Endothelial cell of coronary artery (primary cell): ENCODE results near the gene DCST1. TPM values are rescaled to one million over a fixed set of nuclear protein-coding genes. Genes with fewer than 3 reads are reported as not detected.

ENCODE experiments used
- total RNA-seq: library from RNA; depleted of rRNA; stranded (reverse); fragments of >200 nt; gene quantifications from 2 replicates; pipeline ENCODE4 v1.2.3, GENCODE V29; 2014

Gene DCST1, protein sequence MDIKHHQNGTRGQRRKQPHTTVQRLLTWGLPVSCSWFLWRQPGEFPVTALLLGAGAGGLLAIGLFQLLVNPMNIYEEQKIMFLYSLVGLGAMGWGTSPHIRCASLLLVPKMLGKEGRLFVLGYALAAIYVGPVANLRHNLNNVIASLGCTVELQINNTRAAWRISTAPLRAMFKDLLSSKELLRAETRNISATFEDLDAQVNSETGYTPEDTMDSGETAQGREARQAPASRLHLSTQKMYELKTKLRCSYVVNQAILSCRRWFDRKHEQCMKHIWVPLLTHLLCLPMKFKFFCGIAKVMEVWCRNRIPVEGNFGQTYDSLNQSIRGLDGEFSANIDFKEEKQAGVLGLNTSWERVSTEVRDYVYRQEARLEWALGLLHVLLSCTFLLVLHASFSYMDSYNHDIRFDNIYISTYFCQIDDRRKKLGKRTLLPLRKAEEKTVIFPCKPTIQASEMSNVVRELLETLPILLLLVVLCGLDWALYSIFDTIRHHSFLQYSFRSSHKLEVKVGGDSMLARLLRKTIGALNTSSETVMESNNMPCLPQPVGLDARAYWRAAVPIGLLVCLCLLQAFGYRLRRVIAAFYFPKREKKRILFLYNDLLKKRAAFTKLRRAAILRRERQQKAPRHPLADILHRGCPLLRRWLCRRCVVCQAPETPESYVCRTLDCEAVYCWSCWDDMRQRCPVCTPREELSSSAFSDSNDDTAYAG
- total RNA-seq: not detected in 2 replicates

DNA sequence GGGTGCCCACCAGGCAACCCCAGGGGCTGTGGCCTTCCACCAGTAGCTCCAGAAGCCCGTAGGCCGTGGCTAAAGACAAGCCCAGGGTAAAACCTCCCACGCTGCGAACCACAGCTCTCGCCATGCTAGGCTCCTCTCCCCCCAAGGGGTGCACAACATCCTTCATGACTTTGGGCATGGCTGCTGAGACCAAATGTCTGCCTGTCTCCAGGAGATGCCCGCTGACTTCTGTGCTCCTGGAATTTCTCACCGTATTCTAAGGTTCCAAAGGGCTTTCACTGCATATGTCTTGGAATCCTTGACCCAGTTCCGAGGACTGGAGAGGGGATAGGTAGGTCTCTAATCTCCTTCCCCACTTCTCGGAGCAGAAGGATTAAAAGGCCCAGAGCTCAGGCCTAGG lies at the start of gene DCST1, which contains the start of gene DCST2:
Gene DCST1, plus strand, starts transcription at position 301 of the 400 bp plus-strand sequence. CDS start 213 bp downstream, outside the sequence.
Gene DCST2, minus strand, starts transcription at position 258 of the 400 bp plus-strand sequence. Its CDS starts 80 bp downstream, at position 178.

DNA sequence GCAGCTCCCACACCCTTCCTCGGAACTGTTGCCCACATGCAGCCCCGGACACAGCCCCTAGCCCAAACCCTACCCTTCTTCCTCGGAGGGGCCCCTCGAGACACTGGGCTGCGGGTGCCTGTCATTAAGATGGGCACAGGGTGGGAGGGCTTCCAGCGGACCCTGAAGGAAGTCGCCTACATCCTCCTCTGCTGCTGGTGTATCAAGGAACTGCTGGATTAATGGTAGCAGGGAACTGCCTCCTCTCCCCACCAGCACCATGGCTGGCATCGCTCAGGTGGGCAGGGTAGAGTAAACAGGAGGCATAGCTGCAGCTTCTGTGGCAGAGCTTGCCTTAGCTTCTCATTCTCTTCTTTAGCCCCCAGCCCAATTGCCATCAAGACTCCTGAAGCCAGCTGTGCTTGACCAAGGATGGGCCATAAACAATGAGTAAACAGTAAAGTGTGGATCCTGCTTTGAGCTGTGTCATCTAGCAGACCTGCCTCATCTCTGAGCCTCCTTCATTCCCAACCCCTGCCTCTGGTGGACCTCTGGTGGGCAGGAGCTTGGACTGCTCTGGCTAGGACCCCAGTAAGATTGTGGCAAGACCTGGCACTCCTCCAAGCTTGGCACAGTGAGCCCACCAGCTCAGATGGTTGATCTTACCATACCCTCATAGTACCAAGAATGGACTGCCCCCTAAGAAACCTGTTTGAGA lies 39.9 kb upstream of the DCST1 start, which contains the start of gene LENEP:
Gene LENEP, plus strand, starts transcription at position 15 of the 697 bp plus-strand sequence. Its CDS starts 22 bp downstream, at position 37.

DNA sequence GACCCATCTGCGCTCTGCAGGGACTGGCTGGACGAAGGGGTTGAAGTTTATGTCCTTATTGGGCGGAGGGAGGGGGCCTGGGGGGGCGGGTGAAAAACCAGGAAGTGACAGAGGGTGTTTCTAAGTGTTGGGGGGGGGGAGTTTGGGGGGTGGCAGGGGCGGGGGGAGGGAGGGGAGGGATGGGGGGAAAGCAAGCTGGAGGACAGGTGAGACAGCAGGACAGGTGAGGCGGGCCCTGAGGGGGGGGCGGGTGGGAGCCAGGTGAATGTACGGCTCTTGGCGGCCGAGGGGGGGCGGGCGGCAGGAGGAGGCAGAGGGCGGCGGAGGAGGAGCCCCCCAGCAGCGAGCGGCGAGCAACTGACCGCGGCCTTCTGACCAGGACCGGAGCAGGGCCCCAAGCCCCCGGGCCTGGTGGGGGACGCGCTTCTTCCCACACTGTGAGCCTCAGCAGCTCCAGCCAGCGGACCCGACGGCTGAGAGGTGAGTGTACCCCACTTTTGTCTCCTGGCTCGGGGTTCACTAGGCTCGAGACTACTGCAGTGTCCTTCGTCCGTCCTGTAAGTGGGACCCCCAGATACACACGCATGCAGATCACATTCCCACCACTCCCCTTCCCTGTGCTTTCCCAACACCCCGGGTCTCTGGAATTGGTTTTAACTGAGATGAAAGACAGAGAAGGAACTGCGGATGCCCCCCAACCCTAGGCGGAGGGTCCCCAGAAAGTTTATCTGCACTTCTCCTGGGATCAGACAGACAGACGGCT lies 31.0 kb upstream of the DCST1 start, which contains the start of gene ZBTB7B:
Gene ZBTB7B, plus strand, starts transcription at position 339 of the 763 bp plus-strand sequence. CDS start 11,859 bp downstream, outside the sequence.

DNA sequence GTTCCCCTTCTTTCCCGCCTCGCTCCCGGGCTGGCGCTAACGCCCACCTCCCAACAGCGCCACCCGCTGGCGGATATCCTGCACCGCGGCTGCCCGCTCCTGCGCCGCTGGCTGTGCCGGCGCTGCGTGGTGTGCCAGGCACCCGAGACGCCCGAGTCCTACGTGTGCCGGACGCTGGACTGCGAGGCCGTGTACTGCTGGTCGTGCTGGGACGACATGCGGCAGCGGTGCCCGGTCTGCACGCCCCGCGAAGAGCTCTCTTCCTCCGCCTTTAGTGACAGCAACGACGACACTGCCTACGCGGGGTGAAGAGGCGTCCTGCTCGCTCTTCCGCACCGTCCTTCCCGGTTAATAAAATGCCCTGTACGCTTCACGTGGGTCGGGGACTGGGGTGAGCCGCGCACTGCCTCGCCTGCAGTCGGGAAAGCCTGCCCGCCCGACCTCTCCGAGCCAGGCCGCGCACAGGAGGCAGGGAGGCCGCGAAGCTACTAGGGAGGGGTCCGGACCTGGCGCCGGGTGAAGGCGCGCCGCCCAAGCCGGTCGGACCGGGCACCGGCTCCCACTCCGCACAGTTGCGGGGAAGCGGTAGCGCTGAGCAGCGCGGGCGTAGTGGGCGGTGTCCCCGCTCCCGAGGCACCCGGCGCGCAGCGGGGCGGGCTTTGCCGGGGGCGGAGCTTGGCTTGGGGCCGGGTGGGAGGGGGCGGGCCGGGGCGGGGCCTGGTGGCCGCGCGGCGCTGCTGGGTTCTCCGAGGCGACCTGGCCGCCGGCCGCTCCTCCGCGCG lies 17.1 kb downstream of the DCST1 start, which contains the start of gene ADAM15:
Gene ADAM15, plus strand, starts transcription at position 757 of the 782 bp plus-strand sequence. CDS start 71 bp downstream, outside the sequence.

DNA sequence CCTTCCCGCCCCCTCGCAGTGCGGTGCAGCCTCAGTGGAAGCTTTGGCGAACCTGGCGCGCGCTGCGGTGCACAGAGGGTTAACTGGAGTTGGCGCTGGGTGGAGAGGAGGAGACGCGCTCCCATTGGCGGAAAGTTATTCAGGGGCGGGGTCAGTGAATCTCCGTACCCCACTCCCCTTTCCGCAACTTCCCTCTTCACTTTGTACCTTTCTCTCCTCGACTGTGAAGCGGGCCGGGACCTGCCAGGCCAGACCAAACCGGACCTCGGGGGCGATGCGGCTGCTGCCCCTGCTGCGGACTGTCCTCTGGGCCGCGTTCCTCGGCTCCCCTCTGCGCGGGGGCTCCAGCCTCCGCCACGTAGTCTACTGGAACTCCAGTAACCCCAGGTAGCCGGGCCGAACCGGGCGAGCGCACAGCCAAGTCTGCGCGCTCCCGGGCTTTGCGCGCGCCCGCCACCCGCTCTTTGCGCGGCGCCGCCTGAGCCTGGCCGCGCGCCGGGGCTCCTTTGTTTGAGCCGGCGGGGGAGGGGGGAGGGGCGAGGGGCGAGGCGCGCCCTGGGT lies 30.0 kb downstream of the DCST1 start, which contains the start of gene EFNA4:
Gene EFNA4, plus strand, starts transcription at position 191 of the 561 bp plus-strand sequence. Its CDS starts 84 bp downstream, at position 275.

DNA sequence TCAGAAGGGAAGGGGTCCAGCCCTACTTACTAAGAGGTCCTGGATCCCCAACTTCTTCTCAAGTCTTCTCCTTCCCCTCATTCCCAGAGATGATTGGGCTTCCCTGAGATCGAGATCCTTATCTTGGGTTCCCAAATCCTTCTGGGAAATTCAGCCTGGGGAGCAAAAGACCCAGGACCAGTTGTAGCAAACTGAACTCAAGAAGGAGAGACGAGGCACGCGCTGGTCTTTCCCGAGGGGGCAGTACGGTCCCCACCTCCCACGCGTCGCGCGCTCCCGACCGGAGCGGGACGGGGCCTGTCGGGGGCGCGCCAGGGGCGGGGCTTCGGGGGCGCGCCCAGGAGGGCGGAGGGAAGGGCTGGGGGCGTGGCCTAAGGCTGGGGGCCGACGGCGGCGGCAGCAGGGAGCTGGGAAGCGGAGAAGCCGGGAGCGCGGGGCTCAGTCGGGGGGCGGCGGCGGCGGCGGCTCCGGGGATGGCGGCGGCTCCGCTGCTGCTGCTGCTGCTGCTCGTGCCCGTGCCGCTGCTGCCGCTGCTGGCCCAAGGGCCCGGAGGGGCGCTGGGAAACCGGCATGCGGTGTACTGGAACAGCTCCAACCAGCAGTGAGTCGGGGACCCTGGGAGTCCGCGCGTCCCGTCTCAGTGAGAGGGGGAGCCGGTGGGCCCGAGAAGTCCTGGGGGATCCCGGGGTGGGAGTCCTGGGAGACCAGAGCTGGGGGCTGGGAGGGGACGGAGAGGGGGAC lies 45.0 kb downstream of the DCST1 start, which contains the start of gene EFNA3:
Gene EFNA3, plus strand, starts transcription at position 369 of the 741 bp plus-strand sequence. Its CDS starts 105 bp downstream, at position 474.

Other genes starting within 250 kb of the DCST1 start
- 0.09 and 0.19 TPM in 2 replicates for gene KCNN3, start 163.5 kb upstream of the DCST1 start, total RNA-seq
- 8.8 and 13.7 TPM in 2 replicates for gene PMVK, start 97.1 kb upstream of the DCST1 start, total RNA-seq
- 90.7 and 96.4 TPM in 2 replicates for gene PBXIP1, start 77.7 kb upstream of the DCST1 start, total RNA-seq
- 4.9 and 5.0 TPM in 2 replicates for gene PYGO2, start 72.0 kb upstream of the DCST1 start, total RNA-seq
- 144 and 203 TPM in 2 replicates for gene SHC1, start 63.1 kb upstream of the DCST1 start, total RNA-seq
- gene CKS1B, start 59.1 kb upstream of the DCST1 start, total RNA-seq: 49.8 and 80.9 TPM in 2 replicates
- 23.7 and 28.6 TPM in 2 replicates for gene FLAD1, start 50.5 kb upstream of the DCST1 start, total RNA-seq
- 0.18 TPM in 1 of 2 replicates, not detected in the other for gene LENEP, start 40.2 kb upstream of the DCST1 start, total RNA-seq
- gene ZBTB7B, start 31.0 kb upstream of the DCST1 start, total RNA-seq: 10.1 and 15.6 TPM in 2 replicates
- 0.09 TPM in 1 of 2 replicates, not detected in the other for gene DCST2, start within 50 bp of the DCST1 start, total RNA-seq
- 279 and 339 TPM in 2 replicates for gene ADAM15, start 17.5 kb downstream of the DCST1 start, total RNA-seq
- gene EFNA4, start 29.9 kb downstream of the DCST1 start, total RNA-seq: 8.7 and 11.3 TPM in 2 replicates
- 1.0 and 1.6 TPM in 2 replicates for gene EFNA3, start 45.0 kb downstream of the DCST1 start, total RNA-seq
- gene EFNA1, start 94.1 kb downstream of the DCST1 start, total RNA-seq: 62.8 and 82.9 TPM in 2 replicates
- 20.9 and 25.9 TPM in 2 replicates for gene SLC50A1, start 102.0 kb downstream of the DCST1 start, total RNA-seq
- 29.1 and 35.1 TPM in 2 replicates for gene DPM3, start 106.7 kb downstream of the DCST1 start, total RNA-seq
- gene KRTCAP2, start 139.5 kb downstream of the DCST1 start, total RNA-seq: 96.6 and 105 TPM in 2 replicates
- gene TRIM46, start 140.0 kb downstream of the DCST1 start, total RNA-seq: 4.9 and 5.9 TPM in 2 replicates
- gene THBS3, start 174.1 kb downstream of the DCST1 start, total RNA-seq: 12.9 and 13.5 TPM in 2 replicates
- 37.1 and 45.6 TPM in 2 replicates for gene MTX1, start 174.9 kb downstream of the DCST1 start, total RNA-seq
- 2.8 and 5.6 TPM in 2 replicates for gene ENTREP3, start 221.7 kb downstream of the DCST1 start, total RNA-seq
- gene SCAMP3, start 228.5 kb downstream of the DCST1 start, total RNA-seq: 24.5 and 26.4 TPM in 2 replicates
- 20.2 and 29.8 TPM in 2 replicates for gene CLK2, start 239.7 kb downstream of the DCST1 start, total RNA-seq
- 0.56 and 0.90 TPM in 2 replicates for gene HCN3, start 243.6 kb downstream of the DCST1 start, total RNA-seq